OCI-LY7 (cell line): ENCODE results near the gene XYLT1. TPM values are rescaled to one million over a fixed set of nuclear protein-coding genes. Genes with fewer than 3 reads are reported as not detected.

Experiments used
- BruUV-seq: library from RNA; stranded (reverse); fragments of 400-500 nt; replicated peaks from 2 replicates; lab custom pipeline; 2021; lab: Mats Ljungman, UMichigan
- CTCF ChIA-PET: fragments of 300-600 bp; sonication (Branson Sonifier 250); formaldehyde crosslinking; loops from one replicate; lab custom pipeline; 2022; ENCODE audit warnings: antibody characterized with exemption; ENCODE audit not compliant: unreplicated experiment; lab: Charles Lee
- POLR2A ChIA-PET: fragments of 300-600 bp; sonication (Branson Sonifier 250); formaldehyde crosslinking; loops from one replicate; lab custom pipeline; 2022; ENCODE audit warnings: antibody characterized with exemption; lab: Charles Lee
- DNase-seq: peaks from one replicate; pipeline ENCODE4 v3.0.0-alpha.2; 2015; ENCODE audit warnings: low spot score
- H2AFZ ChIP-seq: fragments of 200-600 bp; sonication (generic), shearing (Covaris generic); 2 replicates; pipeline ENCODE4 v1.6.1; 2014; ENCODE audit warnings: mild to moderate bottlenecking, antibody characterized with exemption, low read length, moderate library complexity
- H3K27ac ChIP-seq: fragments of 200-600 bp; sonication (generic); 2 replicates; pipeline ENCODE4 v1.5.1; 2014; ENCODE audit warnings: mixed run types, low read depth, mild to moderate bottlenecking, moderate library complexity, low read length, inconsistent platforms; ENCODE audit not compliant: poor library complexity, severe bottlenecking
- H3K36me3 ChIP-seq: fragments of 200-600 bp; sonication (generic); 2 replicates; pipeline ENCODE4 v1.6.1; 2014; ENCODE audit warnings: mild to moderate bottlenecking, antibody characterized with exemption, low read length, moderate library complexity, mixed read lengths; ENCODE audit not compliant: insufficient read depth
- H3K4me1 ChIP-seq: fragments of 200-600 bp; sonication (generic); 2 replicates; pipeline ENCODE4 v1.5.1; 2014; ENCODE audit warnings: mild to moderate bottlenecking, low read length; ENCODE audit not compliant: insufficient read depth, poor library complexity, severe bottlenecking
- H3K4me2 ChIP-seq: fragments of 200-600 bp; sonication (generic); 2 replicates; pipeline ENCODE4 v1.6.1; 2014; ENCODE audit warnings: mild to moderate bottlenecking, low read length
- H3K4me3 ChIP-seq: fragments of 200-600 bp; sonication (generic); 2 replicates; pipeline ENCODE4 v1.5.1; 2014; ENCODE audit warnings: mild to moderate bottlenecking, low read depth, low read length; ENCODE audit not compliant: poor library complexity, severe bottlenecking
- H3K79me2 ChIP-seq: fragments of 200-600 bp; sonication (generic); 2 replicates; pipeline ENCODE4 v1.6.1; 2016; ENCODE audit warnings: low read depth, mild to moderate bottlenecking, low read length, moderate library complexity, mixed read lengths; ENCODE audit not compliant: insufficient read depth
- H3K9me2 ChIP-seq: fragments of 200-600 bp; sonication (generic); 2 replicates; pipeline ENCODE4 v1.6.1; 2016; ENCODE audit warnings: mild to moderate bottlenecking, low read length, mixed read lengths; ENCODE audit not compliant: insufficient read depth
- H3K9me3 ChIP-seq: fragments of 200-600 bp; sonication (generic); 2 replicates; pipeline ENCODE4 v1.6.1; 2014; ENCODE audit warnings: mild to moderate bottlenecking, mixed run types, low read length, mixed read lengths
- H4K20me1 ChIP-seq: fragments of 200-600 bp; sonication (generic); 2 replicates; pipeline ENCODE4 v1.6.1; 2014; ENCODE audit warnings: mild to moderate bottlenecking, antibody characterized with exemption, low read length, moderate library complexity, mixed read lengths; ENCODE audit not compliant: insufficient read depth
- EZH2phosphoT487 ChIP-seq: fragments of 200-600 bp; sonication (generic); IDR thresholded peaks from 2 replicates; pipeline ENCODE4 v1.6.1; 2018; ENCODE audit warnings: low read depth, borderline replicate concordance, mild to moderate bottlenecking, mixed run types, antibody characterized with exemption, low read length, moderate library complexity, mixed read lengths
- intact Hi-C: fragments of 100-400 bp; cut with micrococcal nuclease; formaldehyde crosslinking; loops from one replicate; pipeline ENCODE4 v1.10.0; 2022; ENCODE audit not compliant: unreplicated experiment
- total RNA-seq, 2 experiments: library from RNA; depleted of rRNA in 1 of 2; stranded (reverse); fragments of >200 nt in 1 of 2; shearing (Covaris generic) in 1 of 2; gene quantifications; 2 replicates each; pipeline ENCODE4 v1.2.3, GENCODE V29; 2014 to 2022
- TF ChIP-seq, protein P1 (sequence below): fragments of 200-600 bp; sonication (generic); conservative IDR thresholded peaks from 2 replicates; pipeline ENCODE4 v1.5.1; 2014; ENCODE audit warnings: mild to moderate bottlenecking, antibody characterized with exemption, low read length, moderate library complexity, mixed read lengths

The XYLT1 gene
- total RNA-seq, 2 experiments from 2014 or later, result 36.3 to 50.0 TPM

DNA sequence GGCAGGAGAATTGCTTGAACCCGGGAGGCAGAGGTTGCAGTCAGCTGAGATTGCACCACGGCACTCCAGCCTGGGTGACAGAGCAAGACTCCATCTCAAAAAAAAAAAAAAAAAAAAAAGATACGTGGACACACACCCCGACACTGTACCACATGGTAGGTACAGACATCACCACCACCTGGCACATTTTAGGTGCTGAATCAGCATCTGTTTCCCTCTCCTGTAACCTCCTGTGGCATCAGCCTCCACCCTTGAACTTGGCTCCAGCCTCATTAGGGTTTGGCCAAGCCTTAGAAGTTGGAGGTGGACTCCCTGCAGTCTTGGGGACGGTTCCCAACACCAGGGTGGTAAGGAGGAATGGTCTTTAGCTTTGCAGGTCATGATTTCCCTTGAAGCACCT is 46.0 kb downstream of the XYLT1 start:
- H3K4me1 ChIP-seq, result no peaks in the 10 kb centered on the region
- no peak overlapping the region for H3K4me3 ChIP-seq
- no peak overlapping the region for H3K27ac ChIP-seq
- no peaks in the 10 kb centered on the region for H3K9me3 ChIP-seq
- no peak overlapping the region for H2AFZ ChIP-seq
- POLR2A ChIA-PET, result interaction anchor here (1.0 kb wide), 2 partner anchors 8 to 35 kb away, joined by 3 to 5 read pairs; no protein-coding TSS in a partner anchor
- H3K9me2 ChIP-seq, result no peaks in the 10 kb centered on the region
- no peak overlapping the region for H3K4me2 ChIP-seq
- H4K20me1 ChIP-seq, result no peaks in the 10 kb centered on the region; the same call in 1 of the 2 replicates
- BruUV-seq, result no TSS peak
- no peak for DNase-seq
- H3K79me2 ChIP-seq, result peaks cover 8% of the 10 kb centered on the region; the same call in 1 of the 2 replicates
- peaks cover 8% of the 10 kb centered on the region; the same call in 1 of the 2 replicates for H3K36me3 ChIP-seq
- TF ChIP-seq EZH2phosphoT487, result no peak
- TF ChIP-seq, protein P1, sequence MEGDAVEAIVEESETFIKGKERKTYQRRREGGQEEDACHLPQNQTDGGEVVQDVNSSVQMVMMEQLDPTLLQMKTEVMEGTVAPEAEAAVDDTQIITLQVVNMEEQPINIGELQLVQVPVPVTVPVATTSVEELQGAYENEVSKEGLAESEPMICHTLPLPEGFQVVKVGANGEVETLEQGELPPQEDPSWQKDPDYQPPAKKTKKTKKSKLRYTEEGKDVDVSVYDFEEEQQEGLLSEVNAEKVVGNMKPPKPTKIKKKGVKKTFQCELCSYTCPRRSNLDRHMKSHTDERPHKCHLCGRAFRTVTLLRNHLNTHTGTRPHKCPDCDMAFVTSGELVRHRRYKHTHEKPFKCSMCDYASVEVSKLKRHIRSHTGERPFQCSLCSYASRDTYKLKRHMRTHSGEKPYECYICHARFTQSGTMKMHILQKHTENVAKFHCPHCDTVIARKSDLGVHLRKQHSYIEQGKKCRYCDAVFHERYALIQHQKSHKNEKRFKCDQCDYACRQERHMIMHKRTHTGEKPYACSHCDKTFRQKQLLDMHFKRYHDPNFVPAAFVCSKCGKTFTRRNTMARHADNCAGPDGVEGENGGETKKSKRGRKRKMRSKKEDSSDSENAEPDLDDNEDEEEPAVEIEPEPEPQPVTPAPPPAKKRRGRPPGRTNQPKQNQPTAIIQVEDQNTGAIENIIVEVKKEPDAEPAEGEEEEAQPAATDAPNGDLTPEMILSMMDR, result no peak
- CTCF ChIA-PET, result no interaction called here
- intact Hi-C loops, result no loop called here

DNA sequence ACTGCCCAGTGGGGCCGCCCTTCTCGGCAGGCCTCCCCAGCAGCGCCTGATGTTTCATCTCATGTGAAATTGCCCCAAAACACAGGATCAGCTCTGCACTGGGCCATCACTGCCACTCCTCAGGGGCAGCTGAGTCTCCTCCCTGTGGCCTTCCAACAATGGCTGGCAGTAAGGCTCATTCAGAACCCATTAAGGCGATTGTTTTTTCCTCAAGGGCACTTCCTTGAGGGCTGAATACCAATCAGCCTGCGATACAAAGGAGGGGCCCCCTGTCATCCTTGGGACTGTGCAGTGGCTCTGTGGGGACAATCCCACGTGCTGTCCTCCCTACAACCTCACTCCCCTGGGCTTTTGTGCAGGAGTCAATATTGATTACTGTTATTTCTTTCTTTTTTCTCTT is 47.5 kb downstream of the XYLT1 start:
- POLR2A ChIA-PET, result no interaction called here
- TF ChIP-seq, protein P1, result no peak
- TF ChIP-seq EZH2phosphoT487, result no peak
- H3K79me2 ChIP-seq, result peaks cover 12% of the 10 kb centered on the region; the same call in 1 of the 2 replicates

DNA sequence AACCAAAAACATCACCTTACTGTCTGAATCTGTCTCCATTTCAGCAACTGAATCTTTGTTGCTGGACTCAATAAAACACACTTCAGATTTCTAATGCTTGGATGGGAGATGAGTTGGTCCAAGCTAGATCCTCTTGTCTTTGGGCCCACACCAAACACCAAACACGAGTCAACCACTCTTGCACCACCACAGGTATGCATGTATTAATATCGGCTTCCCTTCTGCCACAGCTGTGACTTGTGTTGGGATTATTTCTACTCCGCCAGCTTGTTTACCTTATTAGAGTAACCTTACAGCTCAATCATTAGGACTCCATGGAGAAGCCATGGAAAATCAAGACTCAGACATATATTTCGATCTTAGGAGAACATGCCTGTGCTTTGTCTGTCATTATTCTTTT is 49.9 kb downstream of the XYLT1 start:
- ChIA-PET POLR2A (interaction anchor here (0.8 to 1.0 kb wide), 2 partner anchors 9 to 34 kb away, joined by 3 to 4 read pairs; no protein-coding TSS in a partner anchor), CTCF (no interaction called here)
- H3K4me3 ChIP-seq, result no peak overlapping the region
- H3K36me3 ChIP-seq, result peaks cover 22% of the 10 kb centered on the region
- intact Hi-C loops, result no loop called here
- no peak overlapping the region for H3K4me2 ChIP-seq
- no peak overlapping the region for H2AFZ ChIP-seq
- H3K27ac ChIP-seq, result no peak overlapping the region
- no TSS peak for BruUV-seq
- peaks cover 7% of the 10 kb centered on the region; the same call in 1 of the 2 replicates for H3K9me3 ChIP-seq
- no peak for DNase-seq
- TF ChIP-seq, protein P1, result no peak
- TF ChIP-seq EZH2phosphoT487, result no peak
- no peaks in the 10 kb centered on the region; the same call in 1 of the 2 replicates for H4K20me1 ChIP-seq
- peaks cover 22% of the 10 kb centered on the region for H3K4me1 ChIP-seq
- H3K79me2 ChIP-seq, result peaks cover 27% of the 10 kb centered on the region; the same call in 1 of the 2 replicates
- no peaks in the 10 kb centered on the region for H3K9me2 ChIP-seq

More for the DNA sequence above, 47.5 kb downstream of the XYLT1 start:
- intact Hi-C loops, result no loop called here
- Histone ChIP-seq H3K9me2 (no peaks in the 10 kb centered on the region), H3K4me1 (no peaks in the 10 kb centered on the region), H3K4me2 (no peak overlapping the region), H3K36me3 (peaks cover 12% of the 10 kb centered on the region), H3K27ac (no peak overlapping the region), H3K9me3 (no peaks in the 10 kb centered on the region; the same call in 1 of the 2 replicates), H3K4me3 (no peak overlapping the region), H2AFZ (no peak overlapping the region), H4K20me1 (no peaks in the 10 kb centered on the region; the same call in 1 of the 2 replicates)
- no TSS peak for BruUV-seq
- DNase-seq, result no peak
- CTCF ChIA-PET, result no interaction called here
